Heart left ventricle (tissue), 16 donors: ENCODE results near the gene LAPTM5. TPM values are rescaled to one million over a fixed set of nuclear protein-coding genes. Genes with fewer than 3 reads are reported as not detected.
A peak's percentile ranks its signal among the peaks of the same experiment; 100 is the strongest.

Source experiments
- ATAC-seq, 4 donors: fragments of 200-7000 bp; cut with Tn5 transposase; one replicate each; pipeline ENCODE4 v1.9.1; 2020 to 2022; ENCODE audit warnings: moderate library complexity in 4 of 4, mild to moderate bottlenecking in 3 of 4, moderate number of reproducible peaks in 1 of 4
- DNase-seq, 5 donors: peaks; one replicate each; pipeline ENCODE4 v3.0.0-alpha.2; 2020
- H3K27ac ChIP-seq, 12 donors: fragments of 200-600 bp; sonication (generic) in 4 of 12; one replicate each; pipeline versions ENCODE4 v1.5.0 to v1.8.0; 2016 to 2022; ENCODE audit warnings: mild to moderate bottlenecking in 2 of 12
- H3K27me3 ChIP-seq, 9 donors: fragments of 200-600 bp; sonication (generic) in 2 of 9; one replicate each; pipeline versions ENCODE4 v1.5.1 to v1.8.0; 2016 to 2022; ENCODE audit warnings: mild to moderate bottlenecking in 3 of 9
- H3K36me3 ChIP-seq, 9 donors: fragments of 200-600 bp; sonication (generic) in 2 of 9; one replicate each; pipeline versions ENCODE4 v1.5.0 to v1.8.0; 2018 to 2022; ENCODE audit warnings: mild to moderate bottlenecking in 2 of 9
- H3K4me1 ChIP-seq, 12 donors: fragments of 200-600 bp; sonication (generic) in 4 of 12; one replicate each; pipeline versions ENCODE4 v1.5.0 to v1.8.0; 2016 to 2022; ENCODE audit warnings: mild to moderate bottlenecking in 3 of 12
- H3K4me3 ChIP-seq, 12 donors: fragments of 200-600 bp; sonication (generic) in 4 of 12; one replicate each; pipeline versions ENCODE4 v1.5.0 to v1.8.0; 2017 to 2022; ENCODE audit warnings: mild to moderate bottlenecking in 9 of 12, moderate library complexity in 4 of 12
- H3K9me3 ChIP-seq, 12 donors: fragments of 200-600 bp; sonication (generic) in 4 of 12; one replicate each; pipeline versions ENCODE4 v1.5.0 to v1.8.0; 2016 to 2022; ENCODE audit warnings: mild to moderate bottlenecking in 1 of 12
- CTCF ChIP-seq, 12 donors: fragments of 200-600 bp; sonication (generic) in 4 of 12; IDR thresholded peaks; one replicate each; pipeline versions ENCODE4 v1.5.0 to v1.8.0; 2018 to 2022; ENCODE audit warnings: antibody characterized with exemption in 12 of 12, mild to moderate bottlenecking in 5 of 12
- POLR2A ChIP-seq, 2 donors: fragments of 450-650 bp; IDR thresholded peaks; one replicate each; pipeline ENCODE4 v1.6.1; 2017; ENCODE audit warnings: antibody characterized with exemption in 2 of 2, mild to moderate bottlenecking in 2 of 2, moderate library complexity in 2 of 2
- WGBS, 4 donors: extraction: QIAGEN DNeasy Blood & Tissue Kit in 2 of 4; methylation state at CpG; one replicate each; pipeline versions ENCODE4 v1.1.5 to v1.1.7; 2013 to 2018; 5-methylcytosine and 5-hydroxymethylcytosine counted together
- intact Hi-C, 10 donors: fragments of 100-400 bp; cut with DNase I; formaldehyde crosslinking; loops; one replicate each; pipeline versions ENCODE4 v1.11.1 to v1.14.2; 2022
- polyA plus RNA-seq, 2 donors: library from polyadenylated mRNA; stranded (reverse); fragments of 200-250 nt; gene quantifications; one replicate each; pipeline ENCODE4 v1.2.3, GENCODE V29; 2013
- total RNA-seq, 9 donors: library from RNA; depleted of rRNA in 2 of 9; stranded (reverse); fragments of >200 nt in 2 of 9; fragmentation: NEBNext Ultra II Directional in 3 of 9; extraction: Animal tissue kit (Norgen Biotek cat#: 25700) in 3 of 9; gene quantifications; one replicate each; pipeline versions ENCODE4 v1.1.0 to v1.2.4, GENCODE V29; 2016 to 2023
- donor health status: ischemic (EF 13 %, LVEDD 7.1; RV severe dilation, severe dysfunction).
- donor health status: healthy with polysubstance abuse.
- donor health status: DM: no; HTN: yes; CAD: no.
- donor health status: DM: no; HTN: no; CAD: no.
- donor health status: ischemic (EF 25% LVEDD 6.9; RV normal size, moderate dysfunction).
- donor health status: ischemic (EF 25% LVEDD 5.7; RV mildly dilated, moderate dysfunction).
- donor health status: healthy.
- donor health status: DM: yes; HTN: yes; CAD: no.
- donor health status: ischemic (EF 35%, LVEDD 5.7; RV mildly dilated, moderate dysfunction).
- donor health status: nonischemic (EF 11% LVEDD 7.7; RV severe dilation, severe dysfunction).
- donor health status: DM: yes; HTN: yes; CAD: no.
- donor health status: PGD.
- donor health status: ischemic (EF 29% LVEDD 5.4; RV normal size, mild dysfunction).
- donor health status: nonischemic (EF 23%, LVEDD 6.1; RV moderate dilation, normal function).

LAPTM5 gene
- total and polyA plus RNA-seq, 11 donors: 6.9 to 260 (median 14.3) TPM

- no peak for DNase-seq
- intact Hi-C loops: no loop called here
These were observed 2.2 kb upstream of the LAPTM5 start for GRCh38 chr1:30759718-30760281.

GRCh38 chr1:30758785-30759380 lies 1.3 kb upstream of the LAPTM5 start:
- H3K4me3 ChIP-seq: no peak overlapping the region
- ATAC-seq (no peak), DNase-seq (no peak)
- intact Hi-C loops: no loop called here
- H3K27me3 ChIP-seq: no peaks in the 10 kb centered on the region
- TF ChIP-seq POLR2A (IDR thresholded peaks at IDR 0.05) (no peak), CTCF (IDR thresholded peaks at IDR 0.05) (no peak)
- peaks cover 0 to 83% (median 16%) of the 10 kb centered on the region in 12 donors for H3K4me1 ChIP-seq
- H3K27ac ChIP-seq: peak overlapping the region in 1 of 12 donors; percentile 95
- H3K9me3 ChIP-seq: no peaks in the 10 kb centered on the region
- peaks cover 0 to 7% (median 0%) of the 10 kb centered on the region in 9 donors for H3K36me3 ChIP-seq

More at GRCh38 chr1:30759718-30760281, 2.2 kb upstream of the LAPTM5 start:
- peaks cover 0 to 74% (median 16%) of the 10 kb centered on the region in 12 donors for H3K4me1 ChIP-seq
- H3K4me3 ChIP-seq: no peak overlapping the region
- TF ChIP-seq CTCF (IDR thresholded peaks at IDR 0.05) (no peak), POLR2A (IDR thresholded peaks at IDR 0.05) (no peak)
- H3K27me3 ChIP-seq: no peaks in the 10 kb centered on the region
- H3K27ac ChIP-seq: no peak overlapping the region
- H3K9me3 ChIP-seq: no peaks in the 10 kb centered on the region
- WGBS, 4 donors: 88 to 94% (median 90%) methylated on average over 13 of the region's 13 CpGs
- ATAC-seq: no peak
- peaks cover 0 to 7% (median 0%) of the 10 kb centered on the region in 9 donors for H3K36me3 ChIP-seq

- H3K4me3 ChIP-seq: peak overlapping the region in 2 of 12 donors; percentile 52 to 64
- TF ChIP-seq CTCF (IDR thresholded peaks at IDR 0.05): no peak
- no peak for TF ChIP-seq POLR2A (IDR thresholded peaks at IDR 0.05)
- H3K27ac ChIP-seq: peak overlapping the region in 4 of 12 donors; percentile 23 to 95 (median 66)
- intact Hi-C loops: no loop called here
- peaks cover 0 to 7% (median 0%) of the 10 kb centered on the region in 9 donors for H3K36me3 ChIP-seq
- H3K9me3 ChIP-seq: no peaks in the 10 kb centered on the region
- peaks cover 0 to 85% (median 16%) of the 10 kb centered on the region in 12 donors for H3K4me1 ChIP-seq
- DNase-seq: no peak
- H3K27me3 ChIP-seq: peaks cover 0 to 3% (median 0%) of the 10 kb centered on the region in 9 donors
- no peak for ATAC-seq
- 78 to 88% (median 81%) methylated on average over 7 of the region's 7 CpGs for WGBS, 4 donors
These were observed 631 bp upstream of the LAPTM5 start for GRCh38 chr1:30758121-30758688.
